Astrocyte (in vitro differentiated cells and primary cell): ENCODE measurements around the gene CHCHD5. TPM values are rescaled to one million over a fixed set of nuclear protein-coding genes. Genes with fewer than 3 reads are reported as not detected.
"Not testable (repeated sequence)": the region's sequence is repeated elsewhere in the genome, so short reads cannot be mapped to it uniquely, and the experiment has no call there.

ENCODE experiments used
- DNase-seq: peaks from one replicate; pipeline ENCODE4 v3.0.0-alpha.2; 2010; ENCODE audit warnings: low read depth
- FAIRE-seq: peaks from 2 replicates; lab custom pipeline; 2011; peaks lifted over from hg19 to GRCh38; lab: Jason Lieb, UNC
- H2AFZ ChIP-seq: 2 replicates; pipeline ENCODE4 v1.6.0; 2012; ENCODE audit warnings: low read depth, low read length, inconsistent platforms
- H3K27ac ChIP-seq: 2 replicates; pipeline ENCODE4 v1.5.1; 2011; ENCODE audit warnings: low read depth, low read length, inconsistent platforms
- H3K27me3 ChIP-seq: 2 replicates; pipeline ENCODE4 v1.6.0; 2011; ENCODE audit warnings: low read length, inconsistent platforms; ENCODE audit not compliant: insufficient read depth
- H3K36me3 ChIP-seq: 2 replicates; pipeline ENCODE4 v1.5.1; 2011; ENCODE audit warnings: low read length, inconsistent platforms; ENCODE audit not compliant: insufficient read depth
- H3K4me1 ChIP-seq: 2 replicates; pipeline ENCODE4 v1.5.1; 2011; ENCODE audit warnings: low read length, inconsistent platforms; ENCODE audit not compliant: insufficient read depth
- H3K4me2 ChIP-seq: 2 replicates; pipeline ENCODE4 v1.6.0; 2012; ENCODE audit warnings: low read length, inconsistent platforms
- H3K4me3 ChIP-seq: 2 replicates; pipeline ENCODE4 v1.5.1; 2011; ENCODE audit warnings: low read depth, mild to moderate bottlenecking, low read length, inconsistent platforms; ENCODE audit not compliant: insufficient read depth
- H3K79me2 ChIP-seq: 2 replicates; pipeline ENCODE4 v1.6.0; 2012; ENCODE audit warnings: mild to moderate bottlenecking, low read length, inconsistent platforms; ENCODE audit not compliant: insufficient read depth
- H3K9ac ChIP-seq: 2 replicates; pipeline ENCODE4 v1.6.0; 2012; ENCODE audit warnings: mild to moderate bottlenecking, low read length, inconsistent platforms
- H3K9me3 ChIP-seq: 2 replicates; pipeline ENCODE4 v1.5.1; 2012; ENCODE audit warnings: low read depth, mild to moderate bottlenecking, low read length, inconsistent platforms; ENCODE audit not compliant: insufficient read depth
- H4K20me1 ChIP-seq: 2 replicates; pipeline ENCODE4 v1.6.0; 2012; ENCODE audit warnings: low read length, inconsistent platforms; ENCODE audit not compliant: insufficient read depth
- H3K27ac Mint-ChIP-seq: one replicate; pipeline ENCODE4 v1.8.0; 2021; ENCODE audit warnings: mild to moderate bottlenecking, mixed read lengths; ENCODE audit not compliant: unreplicated experiment
- H3K27me3 Mint-ChIP-seq: one replicate; pipeline ENCODE4 v1.8.0; 2021; ENCODE audit warnings: low read depth, mixed read lengths; ENCODE audit not compliant: unreplicated experiment
- H3K36me3 Mint-ChIP-seq: one replicate; pipeline ENCODE4 v1.8.0; 2021; ENCODE audit warnings: low read depth, mixed read lengths; ENCODE audit not compliant: unreplicated experiment
- H3K4me1 Mint-ChIP-seq: one replicate; pipeline ENCODE4 v1.8.0; 2021; ENCODE audit warnings: low read depth, mixed read lengths; ENCODE audit not compliant: unreplicated experiment
- H3K4me3 Mint-ChIP-seq: one replicate; pipeline ENCODE4 v1.8.0; 2021; ENCODE audit warnings: mild to moderate bottlenecking, moderate library complexity, mixed read lengths; ENCODE audit not compliant: unreplicated experiment
- H3K9me3 Mint-ChIP-seq: one replicate; pipeline ENCODE4 v1.8.0; 2021; ENCODE audit warnings: mild to moderate bottlenecking, mixed read lengths; ENCODE audit not compliant: unreplicated experiment
- CTCF ChIP-seq: IDR thresholded peaks from 2 replicates; pipeline ENCODE4 v1.5.1; 2011; ENCODE audit warnings: low read depth, mild to moderate bottlenecking, inconsistent platforms, low read length, moderate library complexity; ENCODE audit not compliant: insufficient read depth
- EZH2 ChIP-seq: IDR thresholded peaks from 2 replicates; pipeline ENCODE4 v1.6.1; 2012; ENCODE audit warnings: mild to moderate bottlenecking, low read length, inconsistent platforms; ENCODE audit not compliant: insufficient read depth
- total RNA-seq: library from RNA; stranded (reverse); gene quantifications from 2 replicates; pipeline ENCODE4 v1.2.1, GENCODE V29; 2021

CHCHD5 gene
- total RNA-seq, 1 donor from 2014 or later = 17.9 TPM

- not testable (repeated sequence) for FAIRE-seq, H3K36me3 ChIP-seq, H3K4me2 ChIP-seq, H3K4me1 ChIP-seq, H3K4me3 ChIP-seq, H3K36me3 Mint-ChIP-seq, H2AFZ ChIP-seq, H3K9me3 ChIP-seq, H3K27ac Mint-ChIP-seq, H3K27me3 ChIP-seq, H3K4me1 Mint-ChIP-seq, H3K27ac ChIP-seq, H3K4me3 Mint-ChIP-seq, H3K79me2 ChIP-seq, H3K9ac ChIP-seq, H4K20me1 ChIP-seq, DNase-seq
- H3K27me3 Mint-ChIP-seq = peaks cover 24% of the 10 kb centered on the region
- H3K9me3 Mint-ChIP-seq = peaks cover 17% of the 10 kb centered on the region
These were observed 27.9 kb downstream of the CHCHD5 start for GRCh38 chr2:112612283-112612682.

DNA sequence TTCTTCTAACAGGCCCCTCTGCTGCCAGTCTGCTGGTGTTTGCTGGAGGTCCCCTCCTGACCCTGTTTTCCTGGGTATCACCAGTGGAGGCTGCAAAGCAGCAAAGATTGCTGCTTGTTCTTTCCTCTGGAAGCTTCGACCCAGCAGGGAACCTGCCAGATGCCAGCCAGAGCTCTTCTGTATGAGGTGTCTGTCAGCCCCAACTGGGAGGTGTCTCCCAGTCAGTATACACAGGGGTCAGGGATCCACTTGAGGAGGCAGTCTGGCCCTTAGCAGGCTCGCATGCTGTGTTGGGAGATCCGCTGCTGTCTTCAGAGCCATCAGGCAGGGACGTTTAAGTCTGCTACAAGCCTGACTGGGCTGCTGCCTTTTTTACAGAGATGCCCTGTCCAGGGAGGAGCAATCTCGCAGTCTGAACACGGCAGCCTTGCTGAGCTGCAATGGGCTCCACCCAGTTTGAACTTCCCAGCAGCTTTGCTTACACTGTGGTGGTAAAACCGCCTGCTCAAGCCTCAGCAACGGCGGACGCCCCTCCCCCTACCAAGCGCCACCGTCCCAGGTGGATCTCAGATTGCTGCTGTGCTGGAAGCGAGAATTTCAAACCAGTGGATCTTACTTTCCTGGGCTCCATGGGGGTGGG, 29.9 kb downstream of the CHCHD5 start:
- Histone ChIP-seq H3K9me3 (no peaks in the 10 kb centered on the region), H4K20me1 (no peaks in the 10 kb centered on the region), H3K4me2 (no peak overlapping the region), H3K27ac (no peak overlapping the region), H3K27me3 (no peaks in the 10 kb centered on the region), H3K4me1 (no peaks in the 10 kb centered on the region), H3K36me3 (no peaks in the 10 kb centered on the region), H3K9ac (no peak overlapping the region), H3K4me3 (no peak overlapping the region), H3K79me2 (no peaks in the 10 kb centered on the region), H2AFZ (no peak overlapping the region)
- TF ChIP-seq EZH2 (no peak), CTCF (no peak)
- Mint-ChIP-seq H3K36me3 (no peaks in the 10 kb centered on the region), H3K4me1 (no peaks in the 10 kb centered on the region), H3K4me3 (no peak overlapping the region), H3K27me3 (peaks cover 27% of the 10 kb centered on the region), H3K27ac (no peak overlapping the region), H3K9me3 (peaks cover 15% of the 10 kb centered on the region)
- FAIRE-seq (no peak), DNase-seq (no peak)

GRCh38 chr2:112615051-112615450, 30.6 kb downstream of the CHCHD5 start:
- H3K4me1 ChIP-seq = no peaks in the 10 kb centered on the region
- Mint-ChIP-seq H3K4me3 (no peak overlapping the region), H3K36me3 (no peaks in the 10 kb centered on the region), H3K9me3 (peaks cover 8% of the 10 kb centered on the region), H3K27ac (no peak overlapping the region), H3K27me3 (peaks cover 25% of the 10 kb centered on the region), H3K4me1 (no peaks in the 10 kb centered on the region)
- no peaks in the 10 kb centered on the region for H3K79me2 ChIP-seq
- FAIRE-seq (no peak), DNase-seq (no peak)
- no peak overlapping the region for H2AFZ ChIP-seq
- no peak for TF ChIP-seq CTCF
- TF ChIP-seq EZH2 = no peak
- no peak overlapping the region for H3K27ac ChIP-seq
- H3K27me3 ChIP-seq = no peaks in the 10 kb centered on the region
- no peak overlapping the region for H3K9ac ChIP-seq
- H3K4me3 ChIP-seq = no peak overlapping the region
- H3K4me2 ChIP-seq = no peak overlapping the region
- no peaks in the 10 kb centered on the region for H4K20me1 ChIP-seq
- H3K36me3 ChIP-seq = no peaks in the 10 kb centered on the region
- no peaks in the 10 kb centered on the region for H3K9me3 ChIP-seq

DNA sequence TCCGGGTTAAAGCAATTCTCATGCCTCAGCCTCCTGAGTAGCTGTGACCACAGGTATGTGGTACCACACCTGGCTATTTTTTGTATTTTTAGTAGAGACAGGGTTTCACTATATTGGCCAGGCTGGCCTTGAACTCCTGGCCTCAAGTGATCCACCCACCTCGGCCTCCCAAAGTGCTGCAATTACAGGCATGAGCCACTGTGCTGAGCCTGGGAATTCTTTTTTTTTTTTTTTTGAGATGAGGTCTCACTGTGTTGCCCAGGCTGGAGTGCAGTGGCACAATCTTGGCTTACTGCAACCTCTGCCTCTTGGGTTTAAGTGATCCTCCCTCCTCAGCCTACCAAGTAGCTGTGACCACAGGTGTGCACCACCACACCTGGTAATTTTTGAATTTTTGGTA, 31.4 kb downstream of the CHCHD5 start:
- H3K4me3 ChIP-seq, H3K36me3 Mint-ChIP-seq, DNase-seq, H3K9me3 Mint-ChIP-seq, H3K9ac ChIP-seq, H3K79me2 ChIP-seq, H3K27me3 ChIP-seq, H3K36me3 ChIP-seq, H3K27ac ChIP-seq, H3K4me2 ChIP-seq, H4K20me1 ChIP-seq, H2AFZ ChIP-seq, H3K4me1 Mint-ChIP-seq, FAIRE-seq, H3K4me1 ChIP-seq, H3K4me3 Mint-ChIP-seq, H3K9me3 ChIP-seq, H3K27ac Mint-ChIP-seq: not testable (repeated sequence)
- peaks cover 18% of the 10 kb centered on the region for H3K27me3 Mint-ChIP-seq
